Smooth muscle cell (in vitro differentiated cells): Measurements from ENCODE around the gene FIGNL1. TPM values are rescaled to one million over a fixed set of nuclear protein-coding genes. Genes with fewer than 3 reads are reported as not detected.

Experiments
- DNase-seq: peaks from one replicate; lab custom pipeline; 2025; ENCODE audit not compliant: unreplicated experiment; lab: John Stamatoyannopoulos, UW
- H2AFZ ChIP-seq: fragments of 200-600 bp; sonication (generic); 2 replicates; pipeline ENCODE4 v1.6.0; 2016; ENCODE audit warnings: antibody characterized with exemption, low read depth, mild to moderate bottlenecking
- H3F3A ChIP-seq: fragments of 200-600 bp; sonication (generic); 2 replicates; pipeline ENCODE4 v1.6.0; 2017; ENCODE audit warnings: antibody characterized with exemption, low read depth
- H3K27ac ChIP-seq: fragments of 200-600 bp; sonication (generic); 2 replicates; pipeline ENCODE4 v1.5.1; 2016; ENCODE audit warnings: low read depth, mild to moderate bottlenecking
- H3K27me3 ChIP-seq: fragments of 200-600 bp; sonication (generic); 2 replicates; pipeline ENCODE4 v1.6.1; 2016; ENCODE audit warnings: low read depth, mild to moderate bottlenecking
- H3K36me3 ChIP-seq: fragments of 200-600 bp; sonication (generic); 2 replicates; pipeline ENCODE4 v1.5.1; 2016; ENCODE audit warnings: low read depth
- H3K4me1 ChIP-seq: fragments of 200-600 bp; sonication (generic); 2 replicates; pipeline ENCODE4 v1.5.1; 2016; ENCODE audit warnings: low read depth
- H3K4me2 ChIP-seq: fragments of 200-600 bp; sonication (generic); 2 replicates; pipeline ENCODE4 v1.6.0; 2016; ENCODE audit warnings: mild to moderate bottlenecking
- H3K4me3 ChIP-seq: fragments of 200-600 bp; sonication (generic); 2 replicates; pipeline ENCODE4 v1.5.1; 2016; ENCODE audit warnings: mild to moderate bottlenecking
- H3K79me2 ChIP-seq: fragments of 200-600 bp; sonication (generic); 2 replicates; pipeline ENCODE4 v1.6.0; 2016; ENCODE audit warnings: low read depth, mild to moderate bottlenecking
- H3K9ac ChIP-seq: fragments of 200-600 bp; sonication (generic); 2 replicates; pipeline ENCODE4 v1.6.0; 2016; ENCODE audit warnings: low read depth
- H3K9me3 ChIP-seq: fragments of 200-600 bp; sonication (generic); replicated peaks from 2 replicates; pipeline ENCODE4 v1.5.1; 2016; ENCODE audit warnings: low read depth
- H4K20me1 ChIP-seq: fragments of 200-600 bp; sonication (generic); 2 replicates; pipeline ENCODE4 v1.6.0; 2016; ENCODE audit warnings: low read depth
- CTCF ChIP-seq: fragments of 200-600 bp; sonication (generic); IDR thresholded peaks from 2 replicates; pipeline ENCODE4 v1.5.1; 2017; ENCODE audit warnings: borderline replicate concordance, mild to moderate bottlenecking, antibody characterized with exemption; ENCODE audit not compliant: insufficient read depth, poor library complexity, severe bottlenecking
- WGBS: methylation state at CpG from one replicate; pipeline ENCODE4 v1.1.7; 2016; ENCODE audit warnings: low lambda C conversion rate; 5-methylcytosine and 5-hydroxymethylcytosine counted together
- polyA plus RNA-seq: library from polyadenylated mRNA; unstranded; fragments of >200 nt; fragmentation: Nextera tagmentation; extraction: Ambion mirVana; gene quantifications from 2 replicates; pipeline ENCODE4 v1.2.1, GENCODE V29; 2016
- total RNA-seq: library from RNA; depleted of rRNA; stranded (reverse); fragments of >200 nt; gene quantifications from 2 replicates; pipeline ENCODE4 v1.2.3, GENCODE V29; 2014

FIGNL1 gene
- total and polyA plus RNA-seq, 2 experiments from 2014 or later: 6.3 to 10.8 TPM

- H3K36me3 ChIP-seq: no peaks in the 10 kb centered on the region
- H4K20me1 ChIP-seq: no peaks in the 10 kb centered on the region
- H3K27me3 ChIP-seq: no peaks in the 10 kb centered on the region
- DNase-seq: no peak
- H3K9me3 ChIP-seq: no peaks in the 10 kb centered on the region
- H2AFZ ChIP-seq: no peak overlapping the region
- H3K9ac ChIP-seq: no peak overlapping the region
- WGBS: 64% methylated on average over 8 of the region's 8 CpGs
- no peak for TF ChIP-seq CTCF
- no peak overlapping the region for H3K27ac ChIP-seq
- no peak overlapping the region for H3K4me3 ChIP-seq
- H3K4me1 ChIP-seq: no peaks in the 10 kb centered on the region
- no peaks in the 10 kb centered on the region for H3F3A ChIP-seq
- H3K4me2 ChIP-seq: no peak overlapping the region
- no peaks in the 10 kb centered on the region for H3K79me2 ChIP-seq
These were observed 24.4 kb upstream of the FIGNL1 start for GRCh38 chr7:50474382-50475160.

GRCh38 chr7:50473531-50473930, 23.4 kb upstream of the FIGNL1 start:
- Histone ChIP-seq H3K27ac (no peak overlapping the region), H4K20me1 (no peaks in the 10 kb centered on the region), H3K4me2 (no peak overlapping the region), H3F3A (no peaks in the 10 kb centered on the region), H3K9me3 (no peaks in the 10 kb centered on the region), H3K27me3 (no peaks in the 10 kb centered on the region), H3K4me3 (no peak overlapping the region), H2AFZ (no peak overlapping the region), H3K79me2 (no peaks in the 10 kb centered on the region), H3K4me1 (no peaks in the 10 kb centered on the region), H3K36me3 (no peaks in the 10 kb centered on the region), H3K9ac (no peak overlapping the region)
- no peak for TF ChIP-seq CTCF
- DNase-seq: no peak
- WGBS: 92% methylated on average over 4 of the region's 4 CpGs

GRCh38 chr7:50472427-50472826, 22.3 kb upstream of the FIGNL1 start:
- Histone ChIP-seq H3K4me3 (no peak overlapping the region), H3K36me3 (no peaks in the 10 kb centered on the region), H3K27ac (no peak overlapping the region), H3K9me3 (no peaks in the 10 kb centered on the region), H4K20me1 (no peaks in the 10 kb centered on the region), H3K79me2 (no peaks in the 10 kb centered on the region), H3K9ac (no peak overlapping the region), H3K4me1 (no peaks in the 10 kb centered on the region), H3K27me3 (no peaks in the 10 kb centered on the region), H3F3A (no peaks in the 10 kb centered on the region), H2AFZ (no peak overlapping the region), H3K4me2 (no peak overlapping the region)
- no peak for TF ChIP-seq CTCF
- no peak for DNase-seq
- WGBS: 92% methylated on average over 7 of the region's 7 CpGs

GRCh38 chr7:50471970-50472369, 21.8 kb upstream of the FIGNL1 start:
- no peaks in the 10 kb centered on the region for H3K36me3 ChIP-seq
- TF ChIP-seq CTCF: no peak
- no peaks in the 10 kb centered on the region for H3K79me2 ChIP-seq
- no peak overlapping the region for H3K9ac ChIP-seq
- DNase-seq: no peak
- no peak overlapping the region for H2AFZ ChIP-seq
- H3K4me1 ChIP-seq: no peaks in the 10 kb centered on the region
- no peak overlapping the region for H3K4me2 ChIP-seq
- H3K27ac ChIP-seq: no peak overlapping the region
- no peaks in the 10 kb centered on the region for H3K27me3 ChIP-seq
- no peaks in the 10 kb centered on the region for H3F3A ChIP-seq
- no peaks in the 10 kb centered on the region for H3K9me3 ChIP-seq
- WGBS: 93% methylated on average over 5 of the region's 5 CpGs
- H4K20me1 ChIP-seq: no peaks in the 10 kb centered on the region
- no peak overlapping the region for H3K4me3 ChIP-seq
